Skin of body (tissue), 2 donors: ENCODE results near the gene DMGDH. TPM values are rescaled to one million over a fixed set of nuclear protein-coding genes. Genes with fewer than 3 reads are reported as not detected.

Experiments used
- DNase-seq: peaks from one replicate; lab custom pipeline; 2025; lab: John Stamatoyannopoulos, UW
- total RNA-seq: library from RNA; depleted of rRNA; stranded (reverse); fragments of >200 nt; gene quantifications from one replicate; pipeline ENCODE4 v1.2.3, GENCODE V29; 2014

The DMGDH gene
- total RNA-seq = 3.3 TPM

DNA sequence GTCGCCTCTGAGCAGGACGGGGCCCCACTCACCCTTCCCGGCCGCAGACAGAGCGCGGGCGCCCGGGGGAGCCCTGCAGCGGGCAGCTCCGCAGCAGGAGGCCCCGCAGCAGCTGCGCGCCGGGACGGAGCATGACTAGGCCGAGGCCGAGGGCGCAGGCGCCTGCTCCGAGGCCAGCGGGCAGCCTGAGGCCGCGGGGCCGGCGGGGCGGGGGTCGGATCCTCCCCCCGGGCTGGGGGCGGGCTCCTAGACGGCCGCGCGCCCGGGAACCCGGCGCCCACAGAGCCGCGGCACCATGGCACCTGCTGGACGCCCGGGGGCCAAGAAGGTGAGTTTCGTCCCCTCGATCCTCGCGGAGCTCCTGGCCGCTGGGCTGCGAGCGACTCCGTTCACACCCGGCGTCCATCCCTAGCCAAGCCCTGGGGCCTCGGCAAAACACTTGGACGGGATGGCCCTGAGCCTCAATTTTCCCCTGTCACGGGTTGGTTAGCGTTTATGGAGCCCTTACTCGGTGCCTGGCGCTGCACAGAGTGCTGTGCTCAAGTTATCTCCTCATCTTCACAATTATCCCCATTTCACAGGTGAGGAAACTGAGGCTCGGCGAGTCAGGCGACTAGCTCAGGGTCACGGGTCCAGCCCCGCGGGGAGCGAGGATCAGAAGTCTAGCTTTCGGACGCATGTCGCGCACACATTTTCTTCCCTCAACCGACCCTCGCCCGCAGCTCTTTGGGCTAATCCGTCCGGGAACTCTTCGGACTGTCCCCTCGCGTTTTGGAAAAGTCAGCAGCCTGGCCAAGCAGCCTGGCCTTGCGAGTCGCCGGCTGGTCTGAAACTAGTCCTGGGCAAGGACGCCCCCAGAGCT, at the start of gene DMGDH, which contains the start of gene BHMT2:
Gene DMGDH, minus strand, starts transcription at position 187 of the 862 bp plus-strand sequence. Its CDS starts 54 bp downstream, at position 133.
Gene BHMT2, plus strand, starts transcription at position 280 of the 862 bp plus-strand sequence. Its CDS starts 16 bp downstream, at position 296.
- no peak for DNase-seq

DNA sequence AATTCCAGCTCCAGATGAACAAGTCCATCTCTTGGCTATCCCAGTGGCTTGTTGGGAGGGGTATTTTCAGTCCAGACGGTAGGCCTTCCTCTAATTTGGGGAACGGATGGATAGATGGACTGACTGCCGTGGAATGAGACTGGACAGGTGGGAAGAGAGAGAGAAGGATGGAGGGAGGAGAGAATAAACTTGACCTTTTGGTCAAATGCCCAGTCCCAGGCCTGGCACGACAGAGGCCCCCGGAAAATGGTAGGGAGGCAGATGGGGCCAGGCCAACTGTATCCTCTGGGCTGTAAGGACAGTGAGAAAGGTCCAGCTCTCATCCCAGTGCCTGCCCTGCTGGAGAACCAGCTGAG, 43.2 kb upstream of the DMGDH start:
- DNase-seq = no peak

DNA sequence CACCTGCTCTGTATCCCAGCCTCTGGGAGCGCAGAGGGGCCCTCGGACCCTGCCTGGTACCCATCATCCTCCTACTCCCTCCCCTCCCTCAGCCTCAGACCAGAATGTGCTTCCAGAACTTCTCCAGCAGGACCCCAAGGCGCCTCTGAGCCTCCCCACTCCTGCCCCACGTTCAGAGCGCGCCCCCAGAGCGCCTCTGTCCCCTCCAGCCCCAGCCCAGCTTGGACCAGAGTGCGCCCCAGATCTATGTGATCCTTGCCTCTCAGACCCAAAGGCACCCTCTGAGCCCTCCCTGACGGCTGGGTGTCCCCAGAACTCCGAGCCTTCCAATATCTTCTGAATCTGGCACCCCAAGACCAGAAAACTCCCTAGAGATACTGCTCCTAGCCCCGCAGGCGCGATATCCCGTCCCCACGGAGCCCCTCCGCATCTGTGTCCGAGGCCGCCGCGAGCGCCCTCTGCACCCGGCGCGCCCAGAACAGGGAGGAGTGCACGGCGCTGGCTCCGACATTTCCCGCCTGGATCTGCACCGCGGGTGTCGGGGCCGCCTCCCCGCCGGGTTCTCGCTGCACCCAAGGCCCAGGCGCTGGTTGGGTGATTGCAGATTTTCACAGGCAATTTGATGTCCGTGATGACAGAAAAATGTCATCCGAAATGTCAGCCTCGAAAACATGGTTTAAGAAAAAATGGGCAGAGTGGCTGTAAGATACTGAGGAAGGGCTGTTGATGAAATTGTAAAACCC, 42.7 kb upstream of the DMGDH start:
- no peak for DNase-seq

DNA sequence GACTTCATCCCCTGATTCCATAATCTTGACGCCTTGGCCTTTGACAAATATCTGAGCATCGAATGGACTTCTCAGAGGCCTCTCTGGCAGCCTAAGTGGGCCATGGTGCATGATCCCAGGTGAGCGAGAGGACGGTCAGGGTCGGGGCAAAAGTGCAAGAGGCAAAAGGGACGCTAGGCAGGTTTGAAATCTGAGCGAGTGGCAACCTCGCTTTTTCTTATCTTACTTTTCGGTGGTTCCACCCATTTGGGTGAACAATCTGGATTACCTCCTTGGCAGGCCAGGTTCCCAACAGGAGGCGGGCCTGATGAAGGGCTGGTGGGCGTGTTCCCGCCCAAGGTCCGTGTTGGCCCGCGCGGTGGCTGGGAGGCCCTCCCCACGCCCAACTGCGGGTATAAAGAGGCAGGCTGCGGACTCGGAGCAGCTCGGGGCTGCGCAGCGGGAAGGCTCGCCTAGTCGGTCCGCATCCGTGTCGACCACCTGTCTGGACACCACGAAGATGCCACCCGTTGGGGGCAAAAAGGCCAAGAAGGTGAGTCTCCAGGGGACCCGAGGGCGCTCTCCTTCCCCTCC, 42.0 kb upstream of the DMGDH start, which contains the start of gene BHMT:
Gene BHMT, plus strand, starts transcription at position 423 of the 573 bp plus-strand sequence. Its CDS starts 77 bp downstream, at position 500.
- DNase-seq = no peak

DNA sequence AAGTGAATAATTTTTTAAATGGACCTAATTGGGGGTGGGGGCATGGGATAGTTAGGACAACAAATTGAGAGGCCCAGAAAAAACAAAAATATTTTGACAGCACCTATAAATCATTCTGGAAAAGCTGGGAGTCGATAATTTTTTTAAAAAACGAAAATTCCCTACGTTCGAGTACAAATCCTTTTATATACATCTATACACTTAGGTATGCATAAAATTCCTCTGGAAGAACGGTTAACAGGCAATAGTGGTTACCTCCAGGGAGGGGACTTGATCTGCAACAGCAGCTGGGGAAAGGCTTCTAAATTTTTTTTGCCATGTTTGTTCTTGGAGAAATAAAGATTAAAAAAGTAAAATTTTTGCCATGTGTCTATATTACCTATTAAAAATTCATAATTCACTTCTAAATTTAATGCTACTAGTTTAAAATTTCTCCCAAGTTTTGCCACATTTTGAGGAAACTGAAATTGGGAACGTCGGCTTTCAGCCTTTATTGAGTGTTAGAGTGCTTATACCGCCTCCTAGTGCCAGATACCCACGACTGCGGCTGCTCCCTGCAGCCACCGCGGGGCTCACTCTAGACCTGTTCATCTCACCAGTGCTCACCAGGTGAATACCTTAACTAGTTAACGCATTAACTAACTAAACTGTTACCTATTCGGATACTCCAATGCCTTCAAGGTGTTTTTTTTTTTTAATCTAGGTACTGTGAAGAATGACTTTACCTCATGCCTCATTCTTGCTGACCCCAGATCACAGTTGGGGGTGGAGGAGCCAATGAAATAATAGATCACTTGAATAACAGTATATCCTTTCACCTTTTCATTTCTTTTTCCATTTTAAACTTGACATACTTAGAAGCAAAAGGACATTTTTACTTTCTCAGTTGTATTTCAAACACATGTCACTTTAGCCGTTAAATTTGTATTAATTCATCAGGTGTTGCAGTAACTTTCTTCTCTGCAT, 40.3 kb upstream of the DMGDH start:
- no peak for DNase-seq

DNA sequence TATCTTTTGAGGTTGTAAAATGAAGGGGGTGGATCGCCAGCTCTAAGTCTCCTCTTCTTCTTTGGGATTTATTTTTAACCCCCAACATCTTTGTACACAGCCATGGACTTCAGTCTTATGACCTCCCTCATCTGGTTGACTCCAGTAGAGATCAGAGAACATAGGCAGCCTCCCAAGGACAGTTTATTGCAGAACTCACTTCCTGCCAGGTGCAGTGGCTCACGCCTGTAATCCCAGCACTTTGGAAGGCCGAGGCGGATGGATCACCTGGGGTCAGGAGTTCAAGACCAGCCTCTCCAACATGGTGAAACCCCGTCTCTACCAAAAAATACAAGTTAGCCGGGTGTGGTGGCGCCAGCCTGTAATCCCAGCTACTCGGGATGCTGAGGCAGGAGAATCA, 39.3 kb upstream of the DMGDH start:
- DNase-seq = no peak

DNA sequence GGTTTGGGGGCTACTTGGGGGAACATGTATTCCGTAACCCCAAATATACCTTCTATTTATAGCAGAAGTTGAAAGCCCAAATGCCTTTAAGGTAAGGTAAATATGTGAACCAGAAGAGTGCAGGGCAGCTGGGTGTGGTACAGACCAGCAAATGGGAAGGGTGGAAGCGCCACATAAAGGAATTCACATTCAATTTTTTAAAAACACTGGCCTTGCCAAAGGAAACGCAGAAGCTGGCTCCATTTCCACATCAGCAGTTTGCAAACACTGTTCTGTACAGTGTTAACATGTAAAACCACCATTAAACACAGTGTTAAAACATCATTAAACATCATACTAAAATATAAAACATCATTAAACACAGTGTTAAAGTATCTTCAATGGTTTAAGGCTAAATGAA, 38.6 kb upstream of the DMGDH start:
- no peak for DNase-seq

DNA sequence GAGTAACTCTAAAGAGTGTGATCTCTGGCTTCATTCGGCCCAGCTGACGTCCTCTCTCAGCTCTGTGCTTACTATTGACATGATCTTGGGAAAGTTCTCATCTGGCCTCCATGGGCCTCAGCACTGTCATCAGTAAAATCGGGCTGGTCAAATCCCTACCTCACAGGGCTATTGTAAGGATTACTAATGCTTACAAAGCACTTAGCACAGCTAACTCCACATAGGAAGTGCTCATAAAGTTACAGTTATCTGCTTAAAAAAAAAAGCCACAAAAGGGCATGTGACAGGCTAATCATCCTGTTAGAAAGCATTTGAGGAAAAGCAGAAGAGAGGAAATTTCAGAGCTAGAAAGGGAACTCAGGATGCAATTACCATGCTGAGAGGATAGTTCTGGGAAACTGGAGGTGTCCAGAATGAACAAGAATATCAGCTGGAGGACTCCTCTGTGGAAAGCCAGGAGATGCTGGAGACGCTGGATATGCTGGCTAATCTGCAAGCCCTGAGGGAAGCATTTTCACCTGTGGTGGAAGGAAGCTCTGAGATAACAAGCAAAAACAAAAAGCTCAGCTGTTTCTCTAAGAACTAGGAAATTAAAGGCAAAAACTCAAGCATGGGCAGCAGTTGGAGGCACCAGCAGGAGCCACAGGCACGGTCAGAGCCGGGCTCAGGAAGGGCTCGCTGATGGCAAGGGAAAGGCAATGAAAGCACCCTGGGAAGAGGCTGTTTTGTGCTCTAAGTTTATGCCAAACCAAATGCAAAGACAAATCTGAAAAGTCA, 37.7 kb upstream of the DMGDH start:
- peak; percentile 1 for DNase-seq

DNA sequence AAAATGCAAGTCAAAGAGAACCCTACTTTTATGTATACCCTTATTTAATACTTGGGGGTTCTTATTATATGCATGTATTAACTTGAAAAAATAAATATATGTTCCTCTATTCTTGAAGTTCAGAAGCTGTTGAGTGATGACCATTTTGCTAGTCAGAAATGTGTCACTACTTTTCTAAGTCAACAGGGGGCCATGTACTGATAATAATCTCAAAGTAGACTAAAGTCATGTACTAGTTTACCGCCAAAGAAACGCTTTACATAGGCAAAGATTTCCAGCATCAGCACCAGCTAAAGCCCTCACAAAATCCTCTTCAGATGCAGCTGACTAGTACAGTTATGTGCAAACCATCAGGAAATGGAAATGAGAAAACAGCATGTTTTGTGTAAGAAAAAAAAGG, 36.4 kb upstream of the DMGDH start:
- DNase-seq = no peak

DNA sequence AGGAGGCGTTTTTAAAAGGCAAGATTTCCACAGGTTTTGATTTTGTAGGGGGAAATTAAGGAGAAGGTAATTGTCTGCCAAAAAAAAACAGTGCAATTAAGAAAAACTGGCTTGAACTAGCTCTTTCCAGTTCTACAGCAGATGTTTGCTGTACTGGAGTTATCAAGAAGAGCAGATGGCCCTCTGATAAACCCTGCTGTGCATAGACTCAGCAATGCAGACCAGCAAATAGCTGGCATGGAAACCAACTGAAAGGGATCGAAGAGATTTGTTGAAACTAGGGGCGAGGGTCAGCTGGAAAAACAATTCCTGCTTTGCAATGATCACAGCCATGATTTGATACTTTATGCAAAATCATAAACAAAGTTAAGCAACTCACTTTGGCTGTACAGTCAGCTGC, 24.3 kb upstream of the DMGDH start:
- DNase-seq = no peak

DNA sequence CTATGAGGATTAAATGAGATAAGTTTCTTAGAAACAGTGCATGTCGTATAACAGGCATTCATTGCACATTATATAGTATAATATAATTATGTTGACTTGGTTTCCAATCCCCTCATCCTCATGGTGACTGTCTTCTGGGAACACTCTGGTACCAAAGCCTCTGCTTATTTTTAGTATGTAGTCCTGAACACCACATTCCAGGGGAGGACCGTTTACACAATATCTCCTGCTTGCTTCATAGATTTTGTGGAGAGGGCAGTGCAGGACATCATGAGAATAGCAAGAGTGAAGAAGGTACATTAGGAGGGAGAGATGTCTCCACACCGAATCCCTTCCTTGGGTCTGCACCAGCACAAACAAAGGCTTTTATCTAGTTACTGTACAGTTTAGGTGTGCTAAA, 21.6 kb upstream of the DMGDH start:
- no peak for DNase-seq

DNA sequence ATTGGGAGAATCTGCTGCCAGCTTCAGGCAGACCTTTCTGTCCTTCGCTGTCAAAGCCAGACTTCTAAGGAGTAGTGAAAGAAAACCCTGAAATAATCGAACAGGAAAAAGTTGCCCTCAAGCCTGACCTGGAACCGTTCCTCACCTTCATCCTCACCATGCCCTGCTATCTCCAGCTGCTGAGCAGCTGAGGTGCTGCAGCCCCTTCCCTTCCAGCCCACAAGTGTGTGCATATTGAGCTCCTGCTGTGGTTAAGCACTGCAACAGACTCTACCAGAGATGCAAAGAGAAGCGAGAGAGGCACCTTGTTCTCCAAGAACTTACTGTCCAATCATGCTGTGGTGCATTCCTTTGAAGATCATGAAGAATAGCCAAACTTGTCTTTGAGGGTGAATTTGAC, 19.0 kb upstream of the DMGDH start:
- DNase-seq = no peak

DNA sequence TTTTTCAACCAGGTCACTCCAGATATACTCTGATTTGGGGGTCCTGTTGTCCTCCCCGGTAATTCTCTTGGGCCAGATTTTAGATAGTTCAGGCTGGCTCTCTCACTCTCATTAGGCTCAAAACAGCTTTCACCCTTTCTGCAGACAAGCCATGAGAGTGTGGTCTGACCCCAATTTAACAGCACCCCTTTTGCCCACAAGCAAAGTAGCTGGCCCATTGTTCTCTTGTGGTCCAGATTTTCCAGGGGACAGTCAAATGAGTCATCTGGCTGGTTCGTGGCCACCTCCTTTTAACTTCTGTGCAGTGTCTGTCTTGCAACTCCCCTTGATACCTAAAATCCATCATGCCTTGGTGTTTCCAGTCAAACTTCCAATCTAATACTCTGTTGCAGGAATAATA, 16.6 kb upstream of the DMGDH start:
- no peak for DNase-seq

DNA sequence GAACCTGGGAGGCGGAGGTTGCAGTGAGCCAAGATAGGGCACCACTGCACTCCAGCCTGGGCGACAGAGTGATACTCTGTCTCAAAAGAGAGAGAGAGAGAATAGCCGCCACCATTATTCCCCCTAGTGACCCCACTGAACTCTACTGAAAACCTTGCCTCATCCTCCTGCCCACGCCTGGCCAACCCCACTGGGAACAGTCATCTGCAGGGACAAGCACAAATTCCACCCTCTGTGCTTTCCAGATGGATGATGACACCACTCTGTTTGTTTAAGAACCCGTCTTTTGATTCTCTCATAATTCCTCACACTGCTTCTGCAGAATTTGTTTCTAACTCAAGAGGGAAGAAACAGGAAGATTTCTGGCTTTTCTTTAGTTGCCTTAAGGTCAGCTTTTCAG, 12.3 kb upstream of the DMGDH start:
- DNase-seq = no peak

DNA sequence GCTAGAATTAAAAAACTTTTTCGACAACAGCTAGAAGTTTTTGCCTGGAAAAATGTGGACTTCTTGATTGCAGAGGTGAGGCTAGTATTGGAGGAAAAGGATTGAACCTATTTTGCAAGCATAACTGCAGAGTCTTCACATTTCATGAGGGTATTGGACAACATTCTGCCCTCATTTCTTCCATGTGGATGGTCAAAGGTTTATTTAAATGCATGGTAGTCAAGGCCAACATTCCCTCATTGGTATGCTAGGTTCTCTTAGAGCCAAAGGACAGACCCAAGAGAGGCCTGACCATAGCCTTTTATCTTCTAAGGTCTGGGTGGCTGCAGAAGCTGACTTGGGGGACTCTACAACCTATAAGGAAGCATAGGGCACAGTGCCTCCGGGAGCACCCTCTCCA, 11.3 kb upstream of the DMGDH start:
- DNase-seq = no peak

DNA sequence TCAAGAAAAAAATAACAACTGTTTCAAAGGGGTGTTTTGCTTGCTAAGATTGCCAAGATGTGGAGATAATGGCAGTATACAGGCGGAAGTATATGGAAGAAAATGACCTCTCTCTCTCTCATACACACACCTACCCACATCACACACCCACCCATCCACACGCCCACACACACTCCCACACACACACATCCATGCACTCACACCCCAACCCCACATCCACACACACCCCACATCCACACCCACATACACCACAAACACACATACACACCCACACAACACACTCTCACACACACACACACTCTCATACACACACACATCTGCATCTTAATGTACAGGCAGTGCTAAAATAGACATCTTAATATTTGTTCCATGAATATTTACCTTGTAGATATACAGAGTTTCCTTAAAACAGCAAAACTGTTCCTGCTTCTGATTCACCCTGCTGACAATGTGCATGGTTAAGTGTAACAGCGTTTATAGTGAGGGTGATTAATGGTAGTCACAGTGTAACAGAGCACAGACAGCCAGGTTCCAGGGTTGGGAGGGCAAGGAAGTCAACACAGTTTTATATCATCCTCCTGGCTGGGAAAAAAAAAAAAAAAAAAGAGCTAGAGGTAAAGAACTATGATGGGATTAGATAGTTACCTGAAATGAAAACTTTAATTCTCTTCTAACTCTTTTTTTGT, 8.3 kb upstream of the DMGDH start:
- DNase-seq = no peak

DNA sequence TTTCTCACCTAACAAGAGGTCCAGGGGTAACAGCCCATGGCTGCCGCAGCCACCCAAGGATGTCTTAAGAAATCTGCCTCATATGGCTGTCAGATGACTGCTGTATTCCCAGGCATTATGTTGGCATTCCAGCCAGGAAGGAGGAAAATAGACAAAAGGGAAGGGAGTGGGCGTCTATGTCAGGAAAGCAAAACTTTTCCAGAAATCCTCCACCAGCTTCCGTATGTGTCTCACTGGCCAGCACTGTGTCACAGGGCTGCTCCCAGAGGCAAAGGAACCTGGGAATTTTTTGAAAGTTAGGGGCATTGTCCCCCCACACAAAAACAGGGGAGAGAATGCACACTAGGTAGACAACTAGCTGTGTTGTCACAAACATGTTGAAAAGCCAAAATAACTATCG, 7.3 kb upstream of the DMGDH start:
- peak; percentile 2 for DNase-seq

DNA sequence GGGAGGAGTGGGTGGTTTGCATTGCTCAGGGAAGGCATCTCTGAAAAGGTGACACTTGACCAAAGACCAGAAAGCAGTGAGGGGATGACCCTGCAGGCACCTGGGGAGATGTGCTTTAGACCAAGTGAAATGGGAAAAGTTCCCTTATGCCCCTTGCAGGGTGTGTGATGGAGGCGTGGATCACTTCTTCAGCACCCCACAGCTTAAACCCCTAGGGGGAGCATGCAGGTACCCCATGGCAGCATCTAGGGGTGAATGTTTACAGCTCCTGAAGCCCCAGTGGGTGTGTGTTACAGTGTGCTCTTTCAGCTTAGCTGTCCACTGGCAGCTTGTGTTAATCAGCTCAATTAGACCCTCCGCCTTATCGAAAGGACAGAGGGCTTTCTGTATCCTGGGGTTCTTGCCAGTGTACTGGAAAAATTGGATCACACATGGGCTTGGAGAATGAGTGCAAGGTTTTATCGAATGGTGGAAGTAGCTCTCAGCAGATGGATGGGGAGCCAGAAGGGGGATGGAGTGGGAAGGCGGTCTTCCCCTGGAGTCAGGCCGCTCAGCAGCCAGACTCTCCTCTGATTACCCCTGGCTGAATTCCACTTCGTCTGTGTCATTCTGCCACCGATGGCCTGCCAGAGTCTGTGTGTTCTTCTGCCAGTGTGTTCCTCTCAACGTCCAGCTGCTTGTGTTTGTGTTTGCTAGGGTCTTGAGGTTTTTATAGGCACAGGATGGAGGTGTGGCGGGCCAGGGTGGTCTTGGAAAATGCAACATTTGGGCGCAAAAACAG, 6.4 kb upstream of the DMGDH start:
- DNase-seq = no peak

DNA sequence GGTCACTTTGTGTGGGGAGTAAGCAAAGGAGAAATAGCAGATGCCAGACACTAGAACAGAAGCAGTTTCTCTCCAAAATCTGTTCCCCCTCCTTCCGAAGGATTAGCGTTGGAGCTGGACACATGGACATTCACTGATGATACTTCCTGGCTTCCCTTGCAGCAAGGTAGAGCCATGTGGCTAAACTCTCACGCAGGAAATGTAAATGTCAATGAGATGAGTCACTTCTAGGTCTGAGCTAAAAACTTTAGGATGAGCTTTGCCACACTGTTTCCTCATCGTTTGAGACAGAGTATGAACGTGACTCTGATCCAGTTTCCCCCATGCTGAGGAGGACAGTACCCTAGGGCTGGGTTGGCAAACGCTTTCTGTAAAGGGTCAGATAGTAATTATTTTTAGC, 5.2 kb upstream of the DMGDH start:
- DNase-seq = no peak
